Ishikawa (cell line): ENCODE data around the gene IRF2.

Experiments used
- EP300 ChIP-seq: IDR thresholded peaks from 2 replicates; pipeline ENCODE4 v1.6.1; 2012; ENCODE audit warnings: borderline replicate concordance
- MAX ChIP-seq: IDR thresholded peaks from 2 replicates; pipeline ENCODE4 v1.6.1; 2012

GRCh38 chr4:184357165-184357564 lies 117.2 kb downstream of the IRF2 start:
- no peak for TF ChIP-seq MAX
- TF ChIP-seq EP300 = no peak
